HCT116 (cell line): Measurements from ENCODE around the gene NOP10. TPM values are rescaled to one million over a fixed set of nuclear protein-coding genes. Genes with fewer than 3 reads are reported as not detected.

ENCODE experiments used
- ATAC-seq: fragments of 200-7000 bp; cut with Tn5 transposase; 2 replicates; pipeline ENCODE4 v1.9.1; 2020; ENCODE audit warnings: mild to moderate bottlenecking, moderate library complexity
- BruUV-seq: library from RNA; stranded (reverse); fragments of 400-500 nt; replicated peaks from 2 replicates; lab custom pipeline; 2021; lab: Mats Ljungman, UMichigan
- CTCF ChIA-PET: fragments of 300-600 bp; sonication (Branson Sonifier 250); formaldehyde crosslinking; loops from one replicate; lab custom pipeline; 2021; ENCODE audit warnings: antibody characterized with exemption; lab: Charles Lee
- POLR2A ChIA-PET: fragments of 300-600, 350-600 bp; sonication (Branson Sonifier 250); formaldehyde crosslinking; loops from one replicate; lab custom pipeline; 2021; ENCODE audit warnings: antibody characterized with exemption; lab: Charles Lee
- RAD21 ChIA-PET, 2 experiments: fragments of 300-600 bp; sonication (Branson Sonifier 250); formaldehyde crosslinking; loops; one replicate each; lab custom pipeline; 2023; ENCODE audit warnings: low total read pairs in 2 of 2; ENCODE audit not compliant: uncharacterized antibody in 2 of 2, unreplicated experiment in 2 of 2, low non-redundant PET in 1 of 2; lab: Charles Lee
- DNase-seq: peaks from one replicate; pipeline ENCODE4 v3.0.0-alpha.2; 2010; ENCODE audit warnings: low read depth, low spot score
- H2AFZ ChIP-seq: fragments of 200-600 bp; shearing (Covaris generic), sonication (generic); 2 replicates; pipeline ENCODE4 v1.6.1; 2017; ENCODE audit warnings: low read depth, mixed run types, mixed read lengths, antibody characterized with exemption, low read length; ENCODE audit not compliant: poor library complexity, severe bottlenecking
- H3K27ac ChIP-seq: 2 replicates; pipeline ENCODE4 v1.5.1; 2012; ENCODE audit warnings: low read depth, low read length
- H3K27me3 ChIP-seq: fragments of 200-600 bp; sonication (generic); 2 replicates; pipeline ENCODE4 v1.6.1; 2016; ENCODE audit warnings: mixed run types, low read length, mixed read lengths; ENCODE audit not compliant: insufficient read depth
- H3K36me3 ChIP-seq, 2 experiments: fragments of 200-500 bp in 1 of 2; fragments of 200-600 bp in 1 of 2; sonication (Bioruptor generic) in 1 of 2; sonication (generic) in 1 of 2; 2 replicates each; pipeline versions ENCODE4 v1.5.1 to v1.6.1; 2014 to 2016; ENCODE audit warnings: low read length in 2 of 2, inconsistent platforms in 1 of 2, mixed read lengths in 1 of 2, mixed run types in 1 of 2; ENCODE audit not compliant: insufficient read depth in 2 of 2, control insufficient read depth in 1 of 2
- H3K4me1 ChIP-seq, 2 experiments: fragments of 200-600 bp in 1 of 2; sonication (generic) in 1 of 2; 2 replicates each; pipeline versions ENCODE4 v1.5.1 to v1.6.1; 2012 to 2017; ENCODE audit warnings: low read length in 2 of 2, inconsistent platforms in 1 of 2, mild to moderate bottlenecking in 1 of 2, mixed read lengths in 1 of 2, mixed run types in 1 of 2, moderate library complexity in 1 of 2; ENCODE audit not compliant: insufficient read depth in 2 of 2, control insufficient read depth in 1 of 2
- H3K4me2 ChIP-seq: fragments of 200-600 bp; sonication (generic); 2 replicates; pipeline ENCODE4 v1.6.1; 2017; ENCODE audit warnings: mixed run types, low read length, mixed read lengths
- H3K4me3 ChIP-seq, 2 experiments: fragments of 200-600 bp in 1 of 2; sonication (generic) in 1 of 2; replicated peaks in 1 of 2; 2 replicates each; pipeline ENCODE4 v1.5.1; 2011 to 2016; ENCODE audit warnings: low read length in 2 of 2, control low read depth in 1 of 2, low read depth in 1 of 2, mild to moderate bottlenecking in 1 of 2, mixed read lengths in 1 of 2, mixed run types in 1 of 2
- H3K79me2 ChIP-seq: fragments of 200-600 bp; sonication (generic); 2 replicates; pipeline ENCODE4 v1.6.1; 2017; ENCODE audit warnings: mild to moderate bottlenecking, mixed run types, low read length, moderate library complexity, mixed read lengths; ENCODE audit not compliant: insufficient read depth
- H3K9ac ChIP-seq: fragments of 200-600 bp; sonication (generic); 2 replicates; pipeline ENCODE4 v1.6.1; 2016; ENCODE audit warnings: low read length, mixed read lengths
- H3K9me2 ChIP-seq: fragments of 200-600 bp; sonication (generic), shearing (Covaris generic); 2 replicates; pipeline ENCODE4 v1.6.1; 2017; ENCODE audit warnings: mixed run types, mild to moderate bottlenecking, moderate library complexity; ENCODE audit not compliant: insufficient read depth
- H3K9me3 ChIP-seq, 2 experiments: fragments of 200-500 bp in 1 of 2; fragments of 200-600 bp in 1 of 2; sonication (Bioruptor generic) in 1 of 2; sonication (generic) in 1 of 2; 2 replicates each; pipeline ENCODE4 v1.6.1; 2014 to 2017; ENCODE audit warnings: low read length in 2 of 2, mixed read lengths in 2 of 2, inconsistent platforms in 1 of 2, low read depth in 1 of 2, mild to moderate bottlenecking in 1 of 2, mixed run types in 1 of 2, moderate library complexity in 1 of 2; ENCODE audit not compliant: control insufficient read depth in 1 of 2, insufficient read depth in 1 of 2
- H4K20me1 ChIP-seq: fragments of 200-600 bp; sonication (generic), shearing (Covaris generic); 2 replicates; pipeline ENCODE4 v1.6.1; 2017; ENCODE audit warnings: mixed run types, mild to moderate bottlenecking, moderate library complexity; ENCODE audit not compliant: insufficient read depth
- CBX3 ChIP-seq: IDR thresholded peaks from 2 replicates; pipeline ENCODE4 v1.6.1; 2012; ENCODE audit warnings: low read depth
- EZH2 ChIP-seq: fragments of 200-600 bp; sonication (generic); IDR thresholded peaks from 2 replicates; pipeline ENCODE4 v1.6.1; 2017; ENCODE audit warnings: antibody characterized with exemption, mixed run types
- EZH2phosphoT487 ChIP-seq: fragments of 200-600 bp; IDR thresholded peaks from 2 replicates; pipeline ENCODE4 v1.6.1; 2018; ENCODE audit warnings: antibody characterized with exemption, borderline replicate concordance
- FOSL1 ChIP-seq: IDR thresholded peaks from 2 replicates; pipeline ENCODE4 v1.6.1; 2012; ENCODE audit warnings: low read depth
- POLR2A ChIP-seq: IDR thresholded peaks from 2 replicates; pipeline ENCODE4 v1.7.0; 2011; ENCODE audit warnings: borderline replicate concordance; ENCODE audit not compliant: insufficient read depth, insufficient read length; ENCODE audit errors: extremely low read depth
- RAD21 ChIP-seq: IDR thresholded peaks from 2 replicates; pipeline ENCODE4 v1.6.1; 2012; ENCODE audit warnings: low read depth, mild to moderate bottlenecking
- SIN3A ChIP-seq: IDR thresholded peaks from 2 replicates; pipeline ENCODE4 v1.6.1; 2012; ENCODE audit warnings: low read depth
- SP1 ChIP-seq: IDR thresholded peaks from 2 replicates; pipeline ENCODE4 v1.6.1; 2012; ENCODE audit warnings: low read depth
- SRF ChIP-seq: IDR thresholded peaks from 2 replicates; pipeline ENCODE4 v1.6.1; 2012; ENCODE audit warnings: low read depth
- YY1 ChIP-seq: IDR thresholded peaks from 2 replicates; pipeline ENCODE4 v1.6.1; 2011; ENCODE audit warnings: low read length, low read depth, moderate library complexity, mild to moderate bottlenecking; ENCODE audit not compliant: insufficient replicate concordance; ENCODE audit errors: extremely low read depth
- ZFX ChIP-seq: fragments of 450-650 bp; IDR thresholded peaks from 2 replicates; pipeline ENCODE4 v1.6.1; 2017
- ZNF274 ChIP-seq: fragments of 200-500 bp; sonication (Bioruptor generic); IDR thresholded peaks from 2 replicates; pipeline ENCODE4 v1.6.1; 2014; ENCODE audit warnings: mild to moderate bottlenecking, low read depth, low read length, inconsistent platforms
- intact Hi-C: fragments of 100-400 bp; cut with micrococcal nuclease; formaldehyde crosslinking; loops from 2 replicates; pipeline ENCODE4 v1.10.0; 2022
- total RNA-seq: library from RNA; stranded (reverse); gene quantifications from one replicate; pipeline ENCODE4 v1.2.1, GENCODE V29; 2021; ENCODE audit not compliant: unreplicated experiment
- TF ChIP-seq, protein P1 (sequence below): IDR thresholded peaks from 2 replicates; pipeline ENCODE4 v1.6.1; 2011; ENCODE audit warnings: mild to moderate bottlenecking, low read length, moderate library complexity; ENCODE audit not compliant: insufficient replicate concordance; ENCODE audit errors: extremely low read depth

NOP10 gene
- total RNA-seq, 1 experiment from 2014 or later: 216 TPM

DNA sequence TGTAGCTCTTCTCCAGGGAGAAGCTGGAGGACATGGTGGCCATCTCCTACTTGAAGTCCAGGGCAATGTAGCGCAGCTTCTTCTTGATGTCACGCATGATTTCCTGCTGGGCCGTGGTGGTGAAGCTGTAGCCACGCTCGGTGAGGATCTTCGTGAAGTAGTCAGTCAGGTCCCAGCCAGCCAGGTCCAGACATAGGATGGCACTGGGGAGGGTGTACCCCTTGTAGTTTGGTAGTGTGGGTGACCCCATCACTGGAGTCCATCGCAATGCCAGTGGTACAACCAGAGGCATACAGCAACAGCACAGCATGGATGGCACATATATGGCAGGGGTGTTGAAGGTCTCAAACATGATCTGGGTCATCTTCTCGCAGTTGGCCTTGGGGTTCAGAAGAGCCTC, 31.0 kb upstream of the NOP10 start:
- ChIA-PET RAD21 (no interaction called here), CTCF (no interaction called here), POLR2A (no interaction called here)
- Histone ChIP-seq H3K27ac (no peak overlapping the region), H3K4me3 (no peak overlapping the region), H3K36me3 (no peaks in the 10 kb centered on the region), H2AFZ (no peak overlapping the region), H3K4me1 (no peaks in the 10 kb centered on the region), H3K9ac (no peak overlapping the region), H3K27me3 (no peaks in the 10 kb centered on the region), H3K9me2 (no peaks in the 10 kb centered on the region), H3K4me2 (no peak overlapping the region), H3K79me2 (no peaks in the 10 kb centered on the region), H3K9me3 (no peaks in the 10 kb centered on the region), H4K20me1 (no peaks in the 10 kb centered on the region)
- TF ChIP-seq YY1 (no peak), SIN3A (no peak), ZFX (no peak), POLR2A (no peak), RAD21 (no peak), EZH2 (no peak), FOSL1 (no peak), SP1 (no peak), EZH2phosphoT487 (no peak), ZNF274 (no peak), CBX3 (no peak), SRF (no peak)
- TF ChIP-seq, protein P1, sequence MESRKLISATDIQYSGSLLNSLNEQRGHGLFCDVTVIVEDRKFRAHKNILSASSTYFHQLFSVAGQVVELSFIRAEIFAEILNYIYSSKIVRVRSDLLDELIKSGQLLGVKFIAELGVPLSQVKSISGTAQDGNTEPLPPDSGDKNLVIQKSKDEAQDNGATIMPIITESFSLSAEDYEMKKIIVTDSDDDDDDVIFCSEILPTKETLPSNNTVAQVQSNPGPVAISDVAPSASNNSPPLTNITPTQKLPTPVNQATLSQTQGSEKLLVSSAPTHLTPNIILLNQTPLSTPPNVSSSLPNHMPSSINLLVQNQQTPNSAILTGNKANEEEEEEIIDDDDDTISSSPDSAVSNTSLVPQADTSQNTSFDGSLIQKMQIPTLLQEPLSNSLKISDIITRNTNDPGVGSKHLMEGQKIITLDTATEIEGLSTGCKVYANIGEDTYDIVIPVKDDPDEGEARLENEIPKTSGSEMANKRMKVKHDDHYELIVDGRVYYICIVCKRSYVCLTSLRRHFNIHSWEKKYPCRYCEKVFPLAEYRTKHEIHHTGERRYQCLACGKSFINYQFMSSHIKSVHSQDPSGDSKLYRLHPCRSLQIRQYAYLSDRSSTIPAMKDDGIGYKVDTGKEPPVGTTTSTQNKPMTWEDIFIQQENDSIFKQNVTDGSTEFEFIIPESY: no peak
- no peak for ATAC-seq
- DNase-seq: no peak
- intact Hi-C loops: no loop called here
- BruUV-seq: no TSS peak
